Measurements from ENCODE around the gene LRRC7.

LRRC7 gene

GRCh38 chr1:69845655-69846054 is 277.9 kb downstream of the LRRC7 start:
- H3K4me3 ChIP-seq (ENCODE audit: low read depth, low read length): no peak overlapping the region
- no peak for DNase-seq (ENCODE audit: low read depth)
- no peak for TF ChIP-seq CTCF (IDR thresholded peaks at IDR 0.05; ENCODE audit: control insufficient read depth, extremely low read depth, insufficient read depth)

- H3K4me3 ChIP-seq (ENCODE audit: low read depth, low read length): no peak overlapping the region
- DNase-seq (ENCODE audit: low read depth): no peak
- TF ChIP-seq CTCF (IDR thresholded peaks at IDR 0.05; ENCODE audit: control insufficient read depth, extremely low read depth, insufficient read depth): no peak
Observed at GRCh38 chr1:69846267-69846666, 278.5 kb downstream of the LRRC7 start.

GRCh38 chr1:69847670-69848069 is 279.9 kb downstream of the LRRC7 start:
- DNase-seq (ENCODE audit: low read depth): no peak
- no peak for TF ChIP-seq CTCF (IDR thresholded peaks at IDR 0.05; ENCODE audit: control insufficient read depth, extremely low read depth, insufficient read depth)
- no peak overlapping the region for H3K4me3 ChIP-seq (ENCODE audit: low read depth, low read length)

GRCh38 chr1:69852151-69852550 is 284.4 kb downstream of the LRRC7 start:
- no peak for DNase-seq (ENCODE audit: low read depth)
- TF ChIP-seq CTCF (IDR thresholded peaks at IDR 0.05; ENCODE audit: control insufficient read depth, extremely low read depth, insufficient read depth): no peak

GRCh38 chr1:69852706-69853105 is 285.0 kb downstream of the LRRC7 start:
- no peak for DNase-seq (ENCODE audit: low read depth)
- no peak overlapping the region for H3K4me3 ChIP-seq (ENCODE audit: low read depth, low read length)
- TF ChIP-seq CTCF (IDR thresholded peaks at IDR 0.05; ENCODE audit: control insufficient read depth, extremely low read depth, insufficient read depth): no peak

More at GRCh38 chr1:69852151-69852550, 284.4 kb downstream of the LRRC7 start:
- H3K4me3 ChIP-seq (ENCODE audit: low read depth, low read length): no peak overlapping the region

GRCh38 chr1:69858534-69858933 is 290.8 kb downstream of the LRRC7 start:
- no peak for DNase-seq (ENCODE audit: low read depth)
- H3K4me3 ChIP-seq (ENCODE audit: low read depth, low read length): no peak overlapping the region
- no peak for TF ChIP-seq CTCF (IDR thresholded peaks at IDR 0.05; ENCODE audit: control insufficient read depth, extremely low read depth, insufficient read depth)

GRCh38 chr1:69861641-69862040 is 293.9 kb downstream of the LRRC7 start:
- no peak for TF ChIP-seq CTCF (IDR thresholded peaks at IDR 0.05; ENCODE audit: control insufficient read depth, extremely low read depth, insufficient read depth)
- no peak for DNase-seq (ENCODE audit: low read depth)
- no peak overlapping the region for H3K4me3 ChIP-seq (ENCODE audit: low read depth, low read length)
